Activated T-cell treated with anti-CD3 and anti-CD28 coated beads, Interleukin-2, amount 50 U/mL, for 1 hour (primary cell): ENCODE data around the gene MSL2.
"Not testable (repeated sequence)": the region's sequence is repeated elsewhere in the genome, so short reads cannot be mapped to it uniquely, and the experiment has no call there.

Experiments used
- DNase-seq: peaks from one replicate; pipeline ENCODE4 v3.0.0-alpha.2; 2020

Gene MSL2, protein sequence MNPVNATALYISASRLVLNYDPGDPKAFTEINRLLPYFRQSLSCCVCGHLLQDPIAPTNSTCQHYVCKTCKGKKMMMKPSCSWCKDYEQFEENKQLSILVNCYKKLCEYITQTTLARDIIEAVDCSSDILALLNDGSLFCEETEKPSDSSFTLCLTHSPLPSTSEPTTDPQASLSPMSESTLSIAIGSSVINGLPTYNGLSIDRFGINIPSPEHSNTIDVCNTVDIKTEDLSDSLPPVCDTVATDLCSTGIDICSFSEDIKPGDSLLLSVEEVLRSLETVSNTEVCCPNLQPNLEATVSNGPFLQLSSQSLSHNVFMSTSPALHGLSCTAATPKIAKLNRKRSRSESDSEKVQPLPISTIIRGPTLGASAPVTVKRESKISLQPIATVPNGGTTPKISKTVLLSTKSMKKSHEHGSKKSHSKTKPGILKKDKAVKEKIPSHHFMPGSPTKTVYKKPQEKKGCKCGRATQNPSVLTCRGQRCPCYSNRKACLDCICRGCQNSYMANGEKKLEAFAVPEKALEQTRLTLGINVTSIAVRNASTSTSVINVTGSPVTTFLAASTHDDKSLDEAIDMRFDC

GRCh38 chr3:136196064-136196400 is at the start of gene MSL2:
TSS of gene MSL2 (minus strand) at chr3:136196335. CDS start at chr3:136195113, 1,222 bp downstream.
- DNase-seq: no peak

GRCh38 chr3:136245691-136246090 is 49.6 kb upstream of the MSL2 start:
- DNase-seq: no peak

DNA sequence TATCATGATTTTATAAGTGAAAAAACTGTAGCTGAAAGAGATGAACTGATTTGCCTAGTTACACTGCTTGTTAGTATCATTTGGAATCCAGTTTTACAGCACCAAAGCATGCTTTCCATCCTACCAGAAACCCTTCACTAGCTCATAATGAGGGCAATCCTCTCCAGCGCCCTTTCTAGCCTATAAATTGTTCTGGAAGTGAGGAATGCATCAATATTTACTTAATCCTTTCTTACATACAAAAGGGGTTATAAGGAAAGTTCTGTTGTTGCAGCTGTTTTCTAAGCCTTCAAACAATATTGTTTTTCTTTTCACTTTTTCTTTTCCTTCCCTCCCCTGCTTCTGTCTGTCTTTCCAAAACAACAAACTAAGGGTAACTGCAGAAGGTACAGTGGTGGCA is 43.0 kb upstream of the MSL2 start:
- no peak for DNase-seq

DNA sequence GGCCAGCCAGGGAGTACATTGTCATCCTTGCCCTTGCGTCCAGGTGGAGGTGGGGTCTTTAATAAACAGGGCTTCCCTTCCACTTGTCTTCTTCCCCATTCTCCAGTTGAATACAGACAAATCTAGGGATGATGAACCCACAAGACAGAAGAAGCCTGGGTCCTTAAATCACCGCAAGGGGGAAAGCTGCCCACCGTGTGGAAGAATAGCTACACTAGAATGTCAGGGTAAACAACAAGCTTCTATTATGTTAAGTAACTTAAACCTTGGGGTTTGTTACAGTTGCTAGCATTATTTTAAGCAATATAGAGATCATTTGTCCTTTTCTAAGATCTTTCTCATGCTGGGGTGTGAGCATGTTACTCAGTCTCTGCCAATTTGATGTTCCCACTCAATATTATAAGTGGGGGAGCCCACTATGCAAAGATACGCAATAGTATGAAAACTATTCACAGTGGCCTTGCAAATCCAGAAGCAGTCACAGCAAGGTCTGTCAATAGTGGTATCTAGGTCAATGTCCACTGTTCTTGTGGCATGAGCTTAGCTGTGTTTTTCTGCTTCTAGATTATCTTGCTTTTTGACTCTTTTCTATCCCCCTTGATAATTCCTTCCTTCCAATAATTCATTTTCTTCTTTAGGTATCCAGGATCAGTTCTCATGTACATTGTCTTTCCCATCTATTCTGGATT is 42.0 kb upstream of the MSL2 start:
- no peak for DNase-seq

- no peak for DNase-seq
Measured at GRCh38 chr3:136237103-136237502, 41.0 kb upstream of the MSL2 start.

DNA sequence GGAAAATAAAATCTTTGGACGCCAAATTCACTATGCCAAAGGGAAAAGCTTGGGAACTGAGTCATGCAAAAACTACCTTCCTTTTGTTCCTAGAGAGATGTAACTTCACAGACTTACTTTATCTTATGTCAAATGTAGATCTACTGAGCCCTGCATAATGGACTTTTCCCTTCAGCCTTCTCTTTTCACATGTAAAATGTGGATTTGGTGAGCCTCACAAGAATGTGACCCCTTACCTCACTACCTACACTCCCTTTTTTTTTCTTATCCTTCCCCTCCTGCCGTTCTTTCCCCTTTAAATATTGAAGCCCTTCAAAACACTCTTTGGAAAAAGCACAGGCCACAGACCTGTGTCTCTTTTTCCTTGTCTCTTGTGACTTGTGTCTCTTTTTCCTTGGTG is 40.0 kb upstream of the MSL2 start:
- DNase-seq: no peak

DNA sequence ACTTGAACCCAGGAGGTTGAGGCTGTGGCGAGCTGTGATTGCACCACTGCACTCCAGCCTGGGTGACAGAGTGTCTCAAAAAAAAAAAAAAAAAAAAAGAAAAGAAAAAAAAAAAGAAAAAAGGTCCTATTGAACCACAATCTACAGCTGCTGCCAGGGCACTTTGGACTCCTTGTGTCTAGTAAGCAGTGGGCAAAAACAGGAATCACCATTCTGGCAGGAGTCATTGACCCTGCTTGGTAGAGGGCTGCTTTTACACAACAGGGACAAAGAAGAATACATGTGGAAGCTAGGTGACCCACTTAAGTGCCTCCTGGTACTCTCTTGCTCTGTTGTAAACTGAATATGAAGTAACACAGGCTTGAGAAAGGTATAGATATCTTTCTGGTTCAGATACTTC is 39.4 kb upstream of the MSL2 start:
- DNase-seq: no peak

DNA sequence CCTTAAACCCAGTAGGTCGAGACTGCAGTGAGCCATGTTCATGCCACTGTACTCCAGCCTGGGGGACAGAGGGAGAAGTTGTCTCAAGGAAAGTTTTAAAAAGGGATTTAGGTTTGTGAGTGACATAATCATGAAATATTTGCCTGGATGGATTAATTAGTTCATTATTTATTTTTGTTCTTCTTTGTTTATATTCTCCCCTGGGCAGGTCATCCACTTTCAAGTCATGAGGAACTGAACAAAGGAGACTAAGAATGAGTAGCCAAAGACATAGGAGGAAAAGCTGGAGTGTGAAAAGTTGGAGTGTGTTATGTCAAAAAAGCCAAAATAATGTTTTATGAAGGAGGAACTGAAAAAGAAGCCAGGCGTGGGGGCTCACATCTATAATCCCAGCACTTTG is 36.3 kb upstream of the MSL2 start:
- no peak for DNase-seq

- DNase-seq: not testable (repeated sequence)
Measured at GRCh38 chr3:136222746-136223145, 26.6 kb upstream of the MSL2 start.

GRCh38 chr3:136211547-136211946 is 15.4 kb upstream of the MSL2 start:
- no peak for DNase-seq

- no peak for DNase-seq
Measured at GRCh38 chr3:136209921-136210320, 13.8 kb upstream of the MSL2 start.

- no peak for DNase-seq
Measured at GRCh38 chr3:136207489-136208115, 11.5 kb upstream of the MSL2 start.

- not testable (repeated sequence) for DNase-seq
Measured at GRCh38 chr3:136199219-136199618, 3.1 kb upstream of the MSL2 start.

GRCh38 chr3:136198462-136199078 is 2.4 kb upstream of the MSL2 start:
- DNase-seq: not testable (repeated sequence)

- DNase-seq: no peak
Measured at GRCh38 chr3:136197159-136197793, 1.1 kb upstream of the MSL2 start.

GRCh38 chr3:136196401-136197158 is 445 bp upstream of the MSL2 start:
- peak; percentile 97 for DNase-seq

DNA sequence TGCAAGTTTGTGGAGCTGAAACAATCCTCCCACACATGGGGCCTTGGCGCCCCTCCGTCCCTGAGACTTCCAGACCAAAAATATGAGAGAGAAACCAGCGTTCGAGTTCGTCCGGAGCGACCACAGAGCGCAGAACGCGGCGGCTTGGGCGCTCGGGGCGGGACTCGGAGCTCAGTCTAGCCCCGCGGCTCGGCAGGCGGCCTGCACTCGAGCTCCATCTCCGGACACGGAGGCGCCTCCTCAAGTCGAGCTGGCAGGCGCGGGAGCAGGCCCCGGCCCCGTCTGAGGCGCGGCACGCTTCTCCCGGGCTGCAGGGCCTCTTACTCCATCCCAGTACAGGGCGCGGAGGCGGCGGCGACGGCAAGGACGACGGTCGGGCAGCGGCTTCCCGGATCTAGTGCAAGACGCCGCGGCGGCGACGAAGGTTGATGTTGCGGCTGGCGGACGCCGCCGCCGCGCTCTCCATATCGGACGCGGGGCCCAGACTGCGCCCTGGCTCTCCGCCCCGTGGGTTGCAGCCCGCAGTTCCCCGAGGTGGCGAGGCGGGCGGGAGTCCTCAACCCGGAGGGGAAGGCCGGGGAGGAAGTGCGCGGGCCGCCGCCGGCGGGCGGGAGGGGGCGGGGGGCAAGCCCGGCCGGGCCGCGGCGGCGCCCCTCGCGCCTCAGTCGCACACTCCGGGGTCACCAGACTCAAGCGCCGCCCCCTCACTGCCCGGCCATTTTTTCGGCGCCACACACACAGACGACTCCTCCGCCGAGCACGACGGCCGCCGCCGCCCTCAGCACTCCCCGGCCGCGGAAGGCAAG is 674 bp downstream of the MSL2 start:
- DNase-seq: no peak

- peak; percentile 71 for DNase-seq
Measured at GRCh38 chr3:136194409-136195257, 1.5 kb downstream of the MSL2 start.

GRCh38 chr3:136193278-136194054 is 2.7 kb downstream of the MSL2 start:
- DNase-seq: no peak
